ENCODE results near the gene MACROD1. TPM values are rescaled to one million over a fixed set of nuclear protein-coding genes. Genes with fewer than 3 reads are reported as not detected.

MACROD1 gene
- total RNA-seq, 3 donors from 2014 or later (not counting 1 experiment from before 2014, with no cell fraction given) = 0.73 to 3.3 (median 1.8) TPM

DNA sequence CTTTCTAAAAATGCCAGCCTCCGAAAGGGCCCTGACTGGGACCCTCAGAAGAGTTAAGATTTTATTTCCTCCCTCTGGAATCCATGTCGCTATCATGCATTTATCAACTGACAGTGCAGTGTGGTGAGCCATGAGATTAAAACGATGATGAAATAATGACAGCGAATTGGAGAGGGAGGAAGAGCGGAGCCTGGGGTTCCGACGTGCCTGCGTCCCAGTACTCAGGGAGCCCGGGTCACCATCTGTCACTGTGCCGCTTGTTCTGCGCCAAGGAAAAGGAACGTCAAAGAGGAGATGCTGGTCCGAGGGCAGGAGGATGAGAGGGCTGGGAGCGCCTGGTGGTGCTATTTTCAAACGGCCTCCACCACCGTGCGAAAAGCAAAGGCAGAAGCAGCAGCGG is 46.2 kb downstream of the MACROD1 start:
- no peaks in the 10 kb centered on the region for H3K36me3 ChIP-seq (ENCODE audit: control insufficient read depth, insufficient read depth, low read length)
- WGBS (ENCODE audit: insufficient coverage) = 95% methylated on average over 18 of the region's 18 CpGs
- no peaks in the 10 kb centered on the region for H3K9me3 ChIP-seq (ENCODE audit: control insufficient read depth, insufficient read depth, low read length)
- Mint-ChIP-seq H3K4me3 (no peak overlapping the region), H3K27me3 (ENCODE audit: low read depth in 2 of 2) (no peaks in the 10 kb centered on the region), H3K4me1 (no peaks in the 10 kb centered on the region), H3K36me3 (no peaks in the 10 kb centered on the region), H3K9me3 (no peaks in the 10 kb centered on the region), H3K27ac (no peak overlapping the region)
- no peak overlapping the region for H3K27ac ChIP-seq (ENCODE audit: low read length)
- DNase-seq (no peak), ATAC-seq (no peak)
- H3K27me3 ChIP-seq (ENCODE audit: control insufficient read depth, insufficient read depth, low read length) = no peaks in the 10 kb centered on the region
- H3K4me3 ChIP-seq (ENCODE audit: low read length) = no peak overlapping the region
- no peaks in the 10 kb centered on the region for H3K4me1 ChIP-seq (ENCODE audit: control insufficient read depth, insufficient read depth, low read length)
- intact Hi-C loops (cut with micrococcal nuclease) = no loop called here
- TF ChIP-seq, protein P1, sequence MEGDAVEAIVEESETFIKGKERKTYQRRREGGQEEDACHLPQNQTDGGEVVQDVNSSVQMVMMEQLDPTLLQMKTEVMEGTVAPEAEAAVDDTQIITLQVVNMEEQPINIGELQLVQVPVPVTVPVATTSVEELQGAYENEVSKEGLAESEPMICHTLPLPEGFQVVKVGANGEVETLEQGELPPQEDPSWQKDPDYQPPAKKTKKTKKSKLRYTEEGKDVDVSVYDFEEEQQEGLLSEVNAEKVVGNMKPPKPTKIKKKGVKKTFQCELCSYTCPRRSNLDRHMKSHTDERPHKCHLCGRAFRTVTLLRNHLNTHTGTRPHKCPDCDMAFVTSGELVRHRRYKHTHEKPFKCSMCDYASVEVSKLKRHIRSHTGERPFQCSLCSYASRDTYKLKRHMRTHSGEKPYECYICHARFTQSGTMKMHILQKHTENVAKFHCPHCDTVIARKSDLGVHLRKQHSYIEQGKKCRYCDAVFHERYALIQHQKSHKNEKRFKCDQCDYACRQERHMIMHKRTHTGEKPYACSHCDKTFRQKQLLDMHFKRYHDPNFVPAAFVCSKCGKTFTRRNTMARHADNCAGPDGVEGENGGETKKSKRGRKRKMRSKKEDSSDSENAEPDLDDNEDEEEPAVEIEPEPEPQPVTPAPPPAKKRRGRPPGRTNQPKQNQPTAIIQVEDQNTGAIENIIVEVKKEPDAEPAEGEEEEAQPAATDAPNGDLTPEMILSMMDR (IDR thresholded peaks at IDR 0.05) = no peak

DNA sequence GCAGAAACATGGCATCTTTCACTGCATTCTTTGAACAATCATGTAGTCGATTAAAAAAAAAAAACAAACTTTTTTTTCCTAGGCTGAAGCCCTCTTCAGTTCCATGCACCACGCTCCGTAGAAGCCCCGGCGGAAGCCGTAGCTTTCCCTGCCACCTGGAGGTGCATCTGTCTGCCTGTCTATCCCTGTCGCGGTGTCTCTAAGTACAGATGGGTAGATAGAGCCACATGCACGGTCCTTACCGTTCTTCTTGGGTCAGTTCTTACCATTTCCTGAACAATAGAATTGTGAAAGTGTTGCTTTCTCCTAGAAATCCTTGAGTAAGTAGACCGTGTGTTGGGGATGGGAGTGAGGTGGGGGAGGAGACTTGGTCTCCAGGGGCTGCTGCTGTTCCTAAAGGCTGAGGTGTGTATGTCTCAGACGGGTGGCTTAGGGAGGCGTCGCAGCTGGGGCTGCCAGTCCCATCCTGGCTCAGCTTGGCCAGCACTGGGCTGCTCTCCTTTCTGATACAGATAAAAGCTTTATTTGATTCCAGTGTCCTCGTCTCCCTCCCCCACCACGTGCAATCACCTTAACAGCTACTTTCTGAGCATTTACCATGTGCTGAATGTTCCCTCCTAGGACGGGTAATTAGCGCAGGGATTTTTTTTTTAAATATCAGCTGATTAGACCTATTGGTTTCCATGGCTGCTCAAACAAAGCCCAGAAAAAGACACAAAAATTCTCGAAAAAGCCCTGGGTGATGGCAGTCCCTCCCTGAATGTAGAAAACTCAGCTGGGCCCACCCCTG is 46.8 kb downstream of the MACROD1 start:
- H3K4me3 Mint-ChIP-seq = no peak overlapping the region
- no peaks in the 10 kb centered on the region for H3K4me1 ChIP-seq (ENCODE audit: control insufficient read depth, insufficient read depth, low read length)
- TF ChIP-seq, protein P1 (IDR thresholded peaks at IDR 0.05) = no peak
- H3K9me3 Mint-ChIP-seq = no peaks in the 10 kb centered on the region
- no peaks in the 10 kb centered on the region for H3K27me3 ChIP-seq (ENCODE audit: control insufficient read depth, insufficient read depth, low read length)
- no peaks in the 10 kb centered on the region for H3K36me3 Mint-ChIP-seq
- H3K27ac Mint-ChIP-seq = no peak overlapping the region
- WGBS (ENCODE audit: insufficient coverage) = 89% methylated on average over 19 of the region's 19 CpGs
- DNase-seq (no peak), ATAC-seq (no peak)
- H3K27ac ChIP-seq (ENCODE audit: low read length) = no peak overlapping the region
- no peaks in the 10 kb centered on the region for H3K9me3 ChIP-seq (ENCODE audit: control insufficient read depth, insufficient read depth, low read length)
- no peak overlapping the region for H3K4me3 ChIP-seq (ENCODE audit: low read length)
- H3K4me1 Mint-ChIP-seq = no peaks in the 10 kb centered on the region
- H3K27me3 Mint-ChIP-seq (ENCODE audit: low read depth in 2 of 2) = no peaks in the 10 kb centered on the region
- intact Hi-C loops (cut with micrococcal nuclease) = no loop called here
- no peaks in the 10 kb centered on the region for H3K36me3 ChIP-seq (ENCODE audit: control insufficient read depth, insufficient read depth, low read length)

GRCh38 chr11:64117763-64118459 is 48.0 kb downstream of the MACROD1 start:
- Mint-ChIP-seq H3K27ac (no peak overlapping the region), H3K36me3 (no peaks in the 10 kb centered on the region), H3K27me3 (ENCODE audit: low read depth in 2 of 2) (no peaks in the 10 kb centered on the region), H3K4me3 (no peak overlapping the region), H3K9me3 (no peaks in the 10 kb centered on the region), H3K4me1 (no peaks in the 10 kb centered on the region)
- H3K9me3 ChIP-seq (ENCODE audit: control insufficient read depth, insufficient read depth, low read length) = no peaks in the 10 kb centered on the region
- 94% methylated on average over 32 of the region's 32 CpGs for WGBS (ENCODE audit: insufficient coverage)
- ATAC-seq (no peak), DNase-seq (no peak)
- no peaks in the 10 kb centered on the region for H3K4me1 ChIP-seq (ENCODE audit: control insufficient read depth, insufficient read depth, low read length)
- no peaks in the 10 kb centered on the region for H3K27me3 ChIP-seq (ENCODE audit: control insufficient read depth, insufficient read depth, low read length)
- H3K27ac ChIP-seq (ENCODE audit: low read length) = no peak overlapping the region
- no peaks in the 10 kb centered on the region for H3K36me3 ChIP-seq (ENCODE audit: control insufficient read depth, insufficient read depth, low read length)
- intact Hi-C loops (cut with micrococcal nuclease) = no loop called here
- TF ChIP-seq, protein P1 (IDR thresholded peaks at IDR 0.05) = no peak
- no peak overlapping the region for H3K4me3 ChIP-seq (ENCODE audit: low read length)
